Left lung (tissue), 14 donors: ENCODE data around the gene ALAS1. TPM values are rescaled to one million over a fixed set of nuclear protein-coding genes. Genes with fewer than 3 reads are reported as not detected.

Experiments used
- ATAC-seq: fragments of 200-7000 bp; cut with Tn5 transposase; one replicate; pipeline ENCODE4 v1.9.1; 2020; ENCODE audit warnings: moderate library complexity
- DNase-seq, 4 donors: peaks; one replicate each; pipeline ENCODE4 v3.0.0-alpha.2; 2013 to 2020
- H3K27ac ChIP-seq, 2 donors: fragments of 200-600 bp; sonication (generic) in 1 of 2; one replicate each; pipeline versions ENCODE4 v1.5.0 to v1.8.0; 2020 to 2021
- H3K27me3 ChIP-seq, 2 donors: fragments of 200-600 bp; sonication (generic) in 1 of 2; one replicate each; pipeline versions ENCODE4 v1.5.0 to v1.8.0; 2020 to 2021
- H3K36me3 ChIP-seq, 2 donors: fragments of 200-600 bp; sonication (generic) in 1 of 2; one replicate each; pipeline versions ENCODE4 v1.5.0 to v1.8.0; 2020 to 2021
- H3K4me1 ChIP-seq, 2 donors: fragments of 200-600 bp; one replicate each; pipeline ENCODE4 v1.8.0; 2021
- H3K4me3 ChIP-seq, 2 donors: fragments of 200-600 bp; sonication (generic) in 1 of 2; one replicate each; pipeline versions ENCODE4 v1.5.0 to v1.8.0; 2020 to 2021; ENCODE audit warnings: mild to moderate bottlenecking in 1 of 2
- H3K9me3 ChIP-seq, 2 donors: fragments of 200-600 bp; sonication (generic) in 1 of 2; one replicate each; pipeline versions ENCODE4 v1.5.0 to v1.8.0; 2020 to 2021
- intact Hi-C, 2 donors: fragments of 100-400 bp; cut with DNase I; formaldehyde crosslinking; loops; one replicate each; pipeline versions ENCODE4 v1.11.2 to v1.14.2; 2022
- long read RNA-seq, 12 donors: library from polyadenylated mRNA in 2 of 12; unstranded in 2 of 12; transcript quantifications; one replicate each; pipeline ENCODE4 v2.0.0 and lab custom pipeline, GENCODE V29; 2019 to 2026
- polyA plus RNA-seq, 6 donors: library from polyadenylated mRNA; unstranded; fragments of 120-200 nt; gene quantifications; one replicate each; pipeline ENCODE4 v1.2.1, GENCODE V29; 2013; ENCODE audit not compliant: insufficient read length in 6 of 6
- total RNA-seq, 2 donors: library from RNA; stranded (reverse); fragmentation: NEBNext Ultra II Directional; extraction: Animal tissue kit (Norgen Biotek cat#: 25700); gene quantifications; one replicate each; pipeline ENCODE4 v1.2.1, GENCODE V29; 2021
- TF ChIP-seq, protein P1 (sequence below), 2 donors: fragments of 200-600 bp; sonication (generic) in 1 of 2; IDR thresholded peaks; one replicate each; pipeline versions ENCODE4 v1.5.0 to v1.8.0; 2021; ENCODE audit warnings: antibody characterized with exemption in 2 of 2
- donor health status: DM: no; HTN: yes; CAD: no.
- donor health status: DM: no; HTN: no; CAD: no.

Gene ALAS1
- total RNA-seq (10 to 100 TPM; 66.7 to 70.1 TPM), polyA plus RNA-seq (10 to 100 TPM; 31.6 to 45.3 (median 41.6) TPM)
- long read RNA-seq, donor 1, transcript ALAS1-204 (11 exons, 2,125 nt), result major isoform, 7 of 24 reads
- long read RNA-seq, donor 1, partial matches to known transcripts, result 14 of 24 reads
- long read RNA-seq, donor 1, other reads (novel, unspliced or antisense), result 0 of 24 reads
- long read RNA-seq, donor 2, partial matches to known transcripts, result 6 of 12 reads
- long read RNA-seq, donor 2, other reads (novel, unspliced or antisense), result 0 of 12 reads
- long read RNA-seq, donor 3, transcript ALAS1-204 (11 exons, 2,125 nt), result major isoform, 5 of 9 reads
- long read RNA-seq, donor 3, partial matches to known transcripts, result 0 of 9 reads
- long read RNA-seq, donor 3, other reads (novel, unspliced or antisense), result 0 of 9 reads
- long read RNA-seq, donor 4, transcript ALAS1-204 (11 exons, 2,125 nt), result major isoform, 15 of 23 reads
- long read RNA-seq, donor 4, partial matches to known transcripts, result 5 of 23 reads
- long read RNA-seq, donor 4, other reads (novel, unspliced or antisense), result 0 of 23 reads
- long read RNA-seq, donor 5, transcript ALAS1-204 (11 exons, 2,125 nt), result major isoform, 5 of 17 reads
- long read RNA-seq, donor 5, partial matches to known transcripts, result 9 of 17 reads
- long read RNA-seq, donor 5, other reads (novel, unspliced or antisense), result 0 of 17 reads
- long read RNA-seq, donor 6, transcript ALAS1-204 (11 exons, 2,125 nt), result major isoform, 11 of 20 reads
- long read RNA-seq, donor 6, partial matches to known transcripts, result 5 of 20 reads
- long read RNA-seq, donor 6, other reads (novel, unspliced or antisense), result 0 of 20 reads
- long read RNA-seq, donor 7, partial matches to known transcripts, result 0 of 3 reads
- long read RNA-seq, donor 7, other reads (novel, unspliced or antisense), result 0 of 3 reads
- long read RNA-seq, donor 8, transcript ALAS1-204 (11 exons, 2,125 nt), result major isoform, 6 of 13 reads
- long read RNA-seq, donor 8, partial matches to known transcripts, result 6 of 13 reads
- long read RNA-seq, donor 8, other reads (novel, unspliced or antisense), result 0 of 13 reads
- long read RNA-seq, donor 9, result 0 reads
- long read RNA-seq, donor 10, transcript ALAS1-204 (11 exons, 2,125 nt), result major isoform, 5 of 13 reads
- long read RNA-seq, donor 10, partial matches to known transcripts, result 4 of 13 reads
- long read RNA-seq, donor 10, other reads (novel, unspliced or antisense), result 0 of 13 reads
- long read RNA-seq, donor 11, transcript ALAS1-204 (11 exons, 2,125 nt), result major isoform, 10 of 14 reads
- long read RNA-seq, donor 11, partial matches to known transcripts, result 0 of 14 reads
- long read RNA-seq, donor 11, other reads (novel, unspliced or antisense), result 0 of 14 reads
- long read RNA-seq, donor 12, transcript ALAS1-204 (11 exons, 2,125 nt), result major isoform, 10 of 62 reads
- long read RNA-seq, donor 12, partial matches to known transcripts, result 19 of 62 reads
- long read RNA-seq, donor 12, other reads (novel, unspliced or antisense), result 30 of 62 reads

DNA sequence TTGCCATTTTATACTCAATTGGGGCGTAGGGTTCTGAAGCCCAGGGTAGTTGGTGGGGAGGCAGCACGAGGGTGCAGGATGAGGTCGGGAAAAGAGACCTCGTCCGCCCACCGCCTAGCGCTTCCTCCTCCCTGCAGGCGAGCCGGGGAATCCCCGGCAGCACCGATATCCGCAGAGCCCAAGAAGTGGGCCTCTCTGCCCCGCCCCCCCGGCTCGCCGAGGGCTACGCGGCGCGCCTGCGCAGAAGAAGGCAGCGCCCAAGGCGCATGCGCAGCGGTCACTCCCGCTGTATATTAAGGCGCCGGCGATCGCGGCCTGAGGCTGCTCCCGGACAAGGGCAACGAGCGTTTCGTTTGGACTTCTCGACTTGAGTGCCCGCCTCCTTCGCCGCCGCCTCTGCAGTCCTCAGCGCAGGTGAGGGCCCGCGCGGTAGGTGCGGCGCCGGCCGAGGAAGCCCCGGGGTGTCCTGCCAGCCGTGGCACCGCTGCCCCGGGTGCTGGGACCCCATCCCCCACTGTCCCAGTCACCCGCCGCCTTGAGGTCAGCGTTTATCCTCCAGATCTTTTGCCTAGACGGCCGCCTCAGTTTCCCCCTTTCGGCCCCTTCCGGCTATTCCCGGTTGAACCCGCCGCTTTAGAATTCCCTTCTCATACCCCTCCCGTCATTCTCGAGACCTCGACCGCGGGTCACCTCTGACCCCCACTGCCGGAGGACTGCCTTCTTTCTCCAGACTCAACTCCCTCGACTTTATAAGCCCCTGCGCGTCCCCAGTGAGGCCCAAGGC, at the start of gene ALAS1:
Gene ALAS1, plus strand, starts transcription at position 319 of the 784 bp plus-strand sequence. CDS start 1,082 bp downstream, outside the sequence.
- Histone ChIP-seq H3K4me3 (peak within 1 kb of the TSS; percentile 66 to 97), H3K36me3 (peaks cover 0 to 23% of the 10 kb centered on the region in 2 donors), H3K9me3 (no peaks in the 10 kb centered on the region), H3K4me1 (peaks cover 62 to 84% of the 10 kb centered on the region in 2 donors), H3K27me3 (no peaks in the 10 kb centered on the region), H3K27ac (peak within 1 kb of the TSS; percentile 86 to 87)
- DNase-seq (peak; percentile 92 to 98 (median 96)), ATAC-seq (peak; percentile 79)
- TF ChIP-seq, protein P1, sequence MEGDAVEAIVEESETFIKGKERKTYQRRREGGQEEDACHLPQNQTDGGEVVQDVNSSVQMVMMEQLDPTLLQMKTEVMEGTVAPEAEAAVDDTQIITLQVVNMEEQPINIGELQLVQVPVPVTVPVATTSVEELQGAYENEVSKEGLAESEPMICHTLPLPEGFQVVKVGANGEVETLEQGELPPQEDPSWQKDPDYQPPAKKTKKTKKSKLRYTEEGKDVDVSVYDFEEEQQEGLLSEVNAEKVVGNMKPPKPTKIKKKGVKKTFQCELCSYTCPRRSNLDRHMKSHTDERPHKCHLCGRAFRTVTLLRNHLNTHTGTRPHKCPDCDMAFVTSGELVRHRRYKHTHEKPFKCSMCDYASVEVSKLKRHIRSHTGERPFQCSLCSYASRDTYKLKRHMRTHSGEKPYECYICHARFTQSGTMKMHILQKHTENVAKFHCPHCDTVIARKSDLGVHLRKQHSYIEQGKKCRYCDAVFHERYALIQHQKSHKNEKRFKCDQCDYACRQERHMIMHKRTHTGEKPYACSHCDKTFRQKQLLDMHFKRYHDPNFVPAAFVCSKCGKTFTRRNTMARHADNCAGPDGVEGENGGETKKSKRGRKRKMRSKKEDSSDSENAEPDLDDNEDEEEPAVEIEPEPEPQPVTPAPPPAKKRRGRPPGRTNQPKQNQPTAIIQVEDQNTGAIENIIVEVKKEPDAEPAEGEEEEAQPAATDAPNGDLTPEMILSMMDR (IDR thresholded peaks at IDR 0.05), result peak in 1 of 2 donors; percentile 47
- intact Hi-C loops, result no loop called here

DNA sequence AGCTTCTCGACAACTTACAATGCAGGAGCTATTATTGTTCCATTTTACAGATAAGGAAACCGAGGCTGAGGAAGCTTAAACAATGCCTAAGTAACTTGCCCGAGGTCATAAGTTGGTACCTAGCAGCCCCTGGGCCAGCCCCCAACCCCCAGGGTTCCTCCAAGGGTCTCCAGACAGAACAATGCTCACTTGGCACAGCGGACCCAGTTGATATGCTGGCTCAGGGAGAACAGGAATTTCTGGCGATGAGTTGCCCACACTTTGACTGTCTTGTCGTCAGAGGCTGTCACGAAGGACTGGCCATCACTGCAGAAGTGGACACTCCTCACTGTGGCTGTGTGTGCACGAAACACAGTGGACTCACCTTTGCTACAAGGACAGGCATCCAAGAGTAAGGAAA, 48.9 kb upstream of the ALAS1 start:
- Histone ChIP-seq H3K36me3 (peaks cover 0 to 31% of the 10 kb centered on the region in 2 donors), H3K27me3 (no peaks in the 10 kb centered on the region), H3K27ac (no peak overlapping the region), H3K9me3 (no peaks in the 10 kb centered on the region), H3K4me3 (no peak overlapping the region), H3K4me1 (peaks cover 5 to 10% of the 10 kb centered on the region in 2 donors)
- no peak for DNase-seq
- TF ChIP-seq, protein P1 (IDR thresholded peaks at IDR 0.05), result no peak
- no peak for ATAC-seq
- intact Hi-C loops, result loop anchor here in 1 of 2 donors (10.0 kb wide), 1 partner anchor 144 kb away; no protein-coding TSS in a partner anchor

DNA sequence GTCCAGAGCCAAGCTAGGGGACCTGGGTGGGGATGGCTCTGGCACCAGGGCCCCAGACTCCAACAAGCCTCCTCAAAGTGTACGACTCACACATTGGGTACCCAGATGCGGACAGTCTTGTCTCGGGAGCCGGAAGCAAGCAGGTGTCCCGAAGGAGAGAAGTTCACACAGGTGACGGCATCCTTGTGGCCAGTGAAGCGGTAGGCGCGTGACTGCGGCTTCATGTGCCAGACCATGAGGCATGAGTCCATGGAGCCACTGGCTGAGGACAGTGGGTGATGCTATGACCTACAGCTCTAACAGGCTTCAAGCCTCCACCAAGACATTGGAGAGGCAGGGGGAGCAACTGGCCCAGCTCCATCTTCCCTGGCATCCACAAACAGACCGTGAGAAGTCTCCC, 48.2 kb upstream of the ALAS1 start:
- TF ChIP-seq, protein P1 (IDR thresholded peaks at IDR 0.05), result no peak
- H3K4me1 ChIP-seq, result peaks cover 6 to 9% of the 10 kb centered on the region in 2 donors
- H3K4me3 ChIP-seq, result no peak overlapping the region
- no peaks in the 10 kb centered on the region for H3K27me3 ChIP-seq
- ATAC-seq (no peak), DNase-seq (no peak)
- intact Hi-C loops, result loop anchor here in 1 of 2 donors (10.0 kb wide), 1 partner anchor 145 kb away; no protein-coding TSS in a partner anchor
- peaks cover 0 to 31% of the 10 kb centered on the region in 2 donors for H3K36me3 ChIP-seq
- H3K27ac ChIP-seq, result no peak overlapping the region
- no peaks in the 10 kb centered on the region for H3K9me3 ChIP-seq

DNA sequence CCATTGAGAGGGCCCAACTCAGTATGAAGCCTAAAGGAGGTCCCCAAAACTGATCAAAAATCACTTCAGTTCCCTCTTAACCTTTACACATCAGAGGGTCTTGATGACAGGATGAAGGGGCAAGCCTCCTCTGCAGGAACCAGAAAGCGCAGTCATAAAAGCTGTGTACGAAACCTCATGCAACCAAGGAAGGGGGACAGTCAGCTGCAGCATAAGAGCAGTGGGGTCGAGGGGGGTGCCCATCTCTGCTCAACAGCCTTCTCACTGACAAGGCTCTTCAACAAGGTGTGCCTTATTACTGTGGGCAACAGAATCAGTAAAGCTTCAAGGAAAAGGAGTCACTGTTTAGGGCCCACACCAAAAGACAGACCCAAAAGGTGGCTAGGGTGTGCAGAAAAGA, 47.6 kb upstream of the ALAS1 start:
- no peaks in the 10 kb centered on the region for H3K27me3 ChIP-seq
- TF ChIP-seq, protein P1 (IDR thresholded peaks at IDR 0.05), result no peak
- intact Hi-C loops, result no loop called here
- DNase-seq, result no peak
- no peak for ATAC-seq
- no peak overlapping the region for H3K27ac ChIP-seq
- no peaks in the 10 kb centered on the region for H3K9me3 ChIP-seq
- peaks cover 6 to 15% of the 10 kb centered on the region in 2 donors for H3K4me1 ChIP-seq
- peaks cover 0 to 26% of the 10 kb centered on the region in 2 donors for H3K36me3 ChIP-seq
- H3K4me3 ChIP-seq, result no peak overlapping the region
